ENCODE measurements around the gene AICDA.
"Not testable (repeated sequence)": the region's sequence is repeated elsewhere in the genome, so short reads cannot be mapped to it uniquely, and the experiment has no call there.

AICDA gene

GRCh38 chr12:8612629-8613028, at the start of gene AICDA:
Gene AICDA (minus strand): TSS chr12:8612859. CDS start chr12:8612767, 92 bp downstream.
- DNase-seq (ENCODE audit: low spot score), result no peak

- DNase-seq (ENCODE audit: low spot score), result no peak
Measured at GRCh38 chr12:8661751-8662150, 49.1 kb upstream of the AICDA start.

GRCh38 chr12:8661016-8661415, 48.4 kb upstream of the AICDA start:
- no peak for DNase-seq (ENCODE audit: low spot score)

GRCh38 chr12:8658346-8658745, 45.7 kb upstream of the AICDA start:
- DNase-seq (ENCODE audit: low spot score), result peak; percentile 79

- no peak for DNase-seq (ENCODE audit: low spot score)
Measured at GRCh38 chr12:8655421-8655820, 42.8 kb upstream of the AICDA start.

- no peak for DNase-seq (ENCODE audit: low spot score)
Measured at GRCh38 chr12:8648576-8649205, 36.0 kb upstream of the AICDA start.

GRCh38 chr12:8647968-8648367, 35.3 kb upstream of the AICDA start:
- DNase-seq (ENCODE audit: low spot score), result no peak

GRCh38 chr12:8644345-8645248, 31.9 kb upstream of the AICDA start:
- DNase-seq (ENCODE audit: low spot score), result no peak

GRCh38 chr12:8642775-8643174, 30.1 kb upstream of the AICDA start:
- DNase-seq (ENCODE audit: low spot score), result no peak

GRCh38 chr12:8639936-8640335, 27.3 kb upstream of the AICDA start:
- DNase-seq (ENCODE audit: low spot score), result no peak

- no peak for DNase-seq (ENCODE audit: low spot score)
Measured at GRCh38 chr12:8638951-8639350, 26.3 kb upstream of the AICDA start.

GRCh38 chr12:8637666-8638065, 25.0 kb upstream of the AICDA start:
- no peak for DNase-seq (ENCODE audit: low spot score)

- DNase-seq (ENCODE audit: low spot score), result no peak
Measured at GRCh38 chr12:8637244-8637643, 24.6 kb upstream of the AICDA start.

GRCh38 chr12:8636581-8636980, 23.9 kb upstream of the AICDA start:
- no peak for DNase-seq (ENCODE audit: low spot score)

GRCh38 chr12:8636007-8636346, 23.3 kb upstream of the AICDA start:
- not testable (repeated sequence) for DNase-seq (ENCODE audit: low spot score)

GRCh38 chr12:8635342-8636006, 22.8 kb upstream of the AICDA start:
- not testable (repeated sequence) for DNase-seq (ENCODE audit: low spot score)

GRCh38 chr12:8630131-8630530, 17.5 kb upstream of the AICDA start:
- DNase-seq (ENCODE audit: low spot score), result no peak

GRCh38 chr12:8629486-8630033, 16.9 kb upstream of the AICDA start:
- peak; percentile 53 for DNase-seq (ENCODE audit: low spot score)

GRCh38 chr12:8628731-8629130, 16.1 kb upstream of the AICDA start:
- no peak for DNase-seq (ENCODE audit: low spot score)

- not testable (repeated sequence) for DNase-seq (ENCODE audit: low spot score)
Measured at GRCh38 chr12:8624750-8625149, 12.1 kb upstream of the AICDA start.

GRCh38 chr12:8622646-8623045, 10.0 kb upstream of the AICDA start:
- DNase-seq (ENCODE audit: low spot score), result no peak

- no peak for DNase-seq (ENCODE audit: low spot score)
Measured at GRCh38 chr12:8615206-8615605, 2.5 kb upstream of the AICDA start.

- DNase-seq (ENCODE audit: low spot score), result not testable (repeated sequence)
Measured at GRCh38 chr12:8613881-8614280, 1.2 kb upstream of the AICDA start.
